ENCODE data around the gene COX7A2L. TPM values are rescaled to one million over a fixed set of nuclear protein-coding genes. Genes with fewer than 3 reads are reported as not detected.

Gene COX7A2L
- total and polyA plus RNA-seq, 2 of the 8 experiments (the other 6 are each of a cell fraction or from before 2014, with no cell fraction given), result 85.6 to 114 TPM

- TF ChIP-seq BACH1 (IDR thresholded peaks at IDR 0.05; ENCODE audit: low read length) (no peak), BRCA1 (IDR thresholded peaks at IDR 0.05; ENCODE audit: low read depth, low read length) (no peak), SP2 (IDR thresholded peaks at IDR 0.05; ENCODE audit: low read length) (no peak), GTF2F1 (IDR thresholded peaks at IDR 0.05; ENCODE audit: borderline replicate concordance, low read depth, low read length) (no peak), RFX5 (IDR thresholded peaks at IDR 0.05; ENCODE audit: borderline replicate concordance, low read depth, low read length) (no peak), SP1 (IDR thresholded peaks at IDR 0.05; ENCODE audit: low read depth, low read length) (no peak), NANOG (IDR thresholded peaks at IDR 0.05; ENCODE audit: insufficient read depth, low read depth, low read length, poor library complexity, severe bottlenecking) (no peak), SIN3A (conservative IDR thresholded peaks at IDR 0.05 in 1 of 2, IDR thresholded peaks at IDR 0.05 in 1 of 2; ENCODE audit: low read depth in 1 of 2, low read length in 2 of 2) (no peak)
These were observed 20.7 kb downstream of the COX7A2L start (continued) for GRCh38 chr2:42340045-42340937.

All from H1 (cell line).